Nephron (organoid): ENCODE measurements around the gene GNPDA2.

Experiments
- H3K27ac Mint-ChIP-seq, 3 experiments: 2 replicates each; pipeline ENCODE4 v1.8.0; 2020; ENCODE audit warnings: mixed read lengths in 3 of 3, mild to moderate bottlenecking in 2 of 3, moderate library complexity in 1 of 3
- H3K27me3 Mint-ChIP-seq: 2 replicates; pipeline ENCODE4 v1.8.0; 2021; ENCODE audit warnings: low read depth, mild to moderate bottlenecking, moderate library complexity, mixed read lengths
- H3K36me3 Mint-ChIP-seq: 2 replicates; pipeline ENCODE4 v1.8.0; 2020; ENCODE audit warnings: low read depth, mixed read lengths
- H3K4me1 Mint-ChIP-seq: 2 replicates; pipeline ENCODE4 v1.8.0; 2020; ENCODE audit warnings: mixed read lengths
- H3K4me3 Mint-ChIP-seq, 3 experiments: 2 replicates each; pipeline ENCODE4 v1.8.0; 2020; ENCODE audit warnings: mild to moderate bottlenecking in 3 of 3, mixed read lengths in 3 of 3, moderate library complexity in 2 of 3
- H3K9me3 Mint-ChIP-seq: 2 replicates; pipeline ENCODE4 v1.8.0; 2020; ENCODE audit warnings: mixed read lengths
- CTCF ChIP-seq, 3 experiments: fragments of 200-600 bp; sonication (generic); IDR thresholded peaks; one replicate each; pipeline ENCODE4 v1.5.0; 2021; ENCODE audit warnings: antibody characterized with exemption in 3 of 3; ENCODE audit not compliant: unreplicated experiment in 3 of 3

GNPDA2 gene

GRCh38 chr4:44668526-44668925, 57.8 kb downstream of the GNPDA2 start:
- Mint-ChIP-seq H3K36me3 (no peaks in the 10 kb centered on the region), H3K27ac (no peak overlapping the region), H3K4me1 (no peaks in the 10 kb centered on the region), H3K9me3 (no peaks in the 10 kb centered on the region), H3K27me3 (peaks cover 7% of the 10 kb centered on the region), H3K4me3 (no peak overlapping the region)
- no peak for TF ChIP-seq CTCF (IDR thresholded peaks at IDR 0.05; ENCODE audit: unreplicated experiment in 3 of 3)

DNA sequence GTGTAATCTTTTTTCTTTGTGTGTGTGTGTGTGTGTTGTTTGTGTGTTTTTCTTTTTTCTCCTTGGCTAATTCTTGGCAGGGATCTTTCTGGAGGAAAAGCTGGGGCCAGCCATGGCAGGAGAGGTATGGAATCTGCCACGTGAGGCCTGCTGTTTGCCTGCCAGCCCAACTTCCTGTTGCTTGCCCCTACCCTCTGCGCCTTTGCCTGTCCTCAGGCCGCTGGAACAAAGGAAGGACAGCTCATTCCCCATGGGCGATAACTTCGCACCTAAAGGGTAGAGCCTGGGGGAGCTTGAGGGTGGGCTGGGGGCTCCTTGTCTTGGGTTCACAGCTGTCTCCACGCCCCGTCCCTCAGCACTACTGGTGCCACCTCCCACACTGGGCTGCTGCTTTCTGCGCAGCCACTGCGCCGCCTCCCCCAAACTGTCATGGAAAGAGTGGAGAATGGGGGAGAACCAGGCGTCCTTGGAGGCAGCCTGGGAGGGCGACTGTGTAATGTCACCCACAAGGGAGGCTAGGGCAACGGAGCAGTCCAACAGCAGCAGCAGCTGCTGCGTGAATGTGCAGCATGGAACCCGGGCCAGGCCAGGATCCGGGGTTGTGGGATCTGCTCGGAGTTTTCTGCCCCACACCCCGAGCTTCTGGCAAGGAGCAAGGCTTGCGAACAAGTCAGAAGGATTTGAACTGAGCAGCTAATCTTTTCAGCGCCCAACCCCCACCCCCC, 62.7 kb downstream of the GNPDA2 start:
- H3K27me3 Mint-ChIP-seq, result peaks cover 4% of the 10 kb centered on the region
- no peaks in the 10 kb centered on the region for H3K36me3 Mint-ChIP-seq

DNA sequence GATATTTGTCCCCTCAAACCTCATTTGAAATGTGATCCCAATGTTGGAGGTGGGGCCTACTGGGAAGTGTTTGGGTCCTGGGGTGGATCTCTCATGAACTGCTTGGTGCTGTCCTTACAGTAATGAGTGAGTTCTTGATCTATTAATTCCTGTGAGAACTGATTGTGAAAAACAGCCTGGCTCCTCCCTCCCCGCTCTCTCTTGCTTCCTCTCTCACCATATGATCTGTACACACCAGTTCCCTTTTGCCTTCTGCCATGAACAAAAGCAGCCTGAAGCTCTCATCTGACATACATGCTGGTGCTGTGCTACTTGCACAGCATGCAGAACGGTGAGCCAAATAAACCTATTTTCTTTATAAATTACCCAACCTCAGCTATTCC, 63.7 kb downstream of the GNPDA2 start:
- no peaks in the 10 kb centered on the region for H3K4me1 Mint-ChIP-seq
- peaks cover 3% of the 10 kb centered on the region for H3K27me3 Mint-ChIP-seq
- no peak overlapping the region for H3K27ac Mint-ChIP-seq
- H3K9me3 Mint-ChIP-seq, result no peaks in the 10 kb centered on the region
- H3K36me3 Mint-ChIP-seq, result no peaks in the 10 kb centered on the region
- H3K4me3 Mint-ChIP-seq, result no peak overlapping the region
- no peak for TF ChIP-seq CTCF (IDR thresholded peaks at IDR 0.05; ENCODE audit: unreplicated experiment in 3 of 3)

More for the DNA sequence above, 62.7 kb downstream of the GNPDA2 start:
- Mint-ChIP-seq H3K9me3 (no peaks in the 10 kb centered on the region), H3K4me3 (no peak overlapping the region), H3K27ac (no peak overlapping the region), H3K4me1 (no peaks in the 10 kb centered on the region)
- TF ChIP-seq CTCF (IDR thresholded peaks at IDR 0.05; ENCODE audit: unreplicated experiment in 3 of 3), result no peak

GRCh38 chr4:44661940-44662622, 64.3 kb downstream of the GNPDA2 start:
- TF ChIP-seq CTCF (IDR thresholded peaks at IDR 0.05; ENCODE audit: unreplicated experiment in 3 of 3), result no peak
- H3K4me3 Mint-ChIP-seq, result no peak overlapping the region
- H3K27me3 Mint-ChIP-seq, result no peaks in the 10 kb centered on the region
- no peaks in the 10 kb centered on the region for H3K9me3 Mint-ChIP-seq
- no peaks in the 10 kb centered on the region for H3K36me3 Mint-ChIP-seq
- no peaks in the 10 kb centered on the region for H3K4me1 Mint-ChIP-seq
- no peak overlapping the region for H3K27ac Mint-ChIP-seq

- Mint-ChIP-seq H3K9me3 (no peaks in the 10 kb centered on the region), H3K4me3 (no peak overlapping the region), H3K36me3 (no peaks in the 10 kb centered on the region), H3K27me3 (no peaks in the 10 kb centered on the region), H3K4me1 (no peaks in the 10 kb centered on the region), H3K27ac (no peak overlapping the region)
- TF ChIP-seq CTCF (IDR thresholded peaks at IDR 0.05; ENCODE audit: unreplicated experiment in 3 of 3), result no peak
Measured at GRCh38 chr4:44660396-44660795, 66.0 kb downstream of the GNPDA2 start.

DNA sequence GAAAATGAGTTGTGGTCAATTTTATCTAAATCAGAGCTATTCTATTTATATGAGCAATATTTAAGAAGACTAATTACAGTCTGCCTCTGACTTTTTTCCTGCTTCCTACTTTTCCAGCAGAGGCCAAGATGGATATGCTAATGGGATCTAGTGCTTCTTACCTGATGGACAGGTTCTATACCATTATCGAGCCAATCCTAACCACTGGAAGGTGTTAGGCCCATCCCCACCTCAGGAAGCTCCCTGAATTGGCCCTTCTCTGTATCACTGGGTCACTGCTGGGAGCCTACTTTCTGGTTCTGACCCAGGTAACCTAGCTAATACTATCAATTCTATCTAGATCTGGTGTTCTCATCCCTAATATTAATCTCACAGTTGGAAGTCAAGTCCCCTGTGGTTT, 74.4 kb downstream of the GNPDA2 start:
- Mint-ChIP-seq H3K9me3 (no peaks in the 10 kb centered on the region), H3K4me3 (no peak overlapping the region), H3K4me1 (no peaks in the 10 kb centered on the region), H3K27me3 (no peaks in the 10 kb centered on the region), H3K27ac (no peak overlapping the region), H3K36me3 (no peaks in the 10 kb centered on the region)
- TF ChIP-seq CTCF (IDR thresholded peaks at IDR 0.05; ENCODE audit: unreplicated experiment in 3 of 3), result no peak
